Measurements from ENCODE around the gene PPIP5K1.

DNA sequence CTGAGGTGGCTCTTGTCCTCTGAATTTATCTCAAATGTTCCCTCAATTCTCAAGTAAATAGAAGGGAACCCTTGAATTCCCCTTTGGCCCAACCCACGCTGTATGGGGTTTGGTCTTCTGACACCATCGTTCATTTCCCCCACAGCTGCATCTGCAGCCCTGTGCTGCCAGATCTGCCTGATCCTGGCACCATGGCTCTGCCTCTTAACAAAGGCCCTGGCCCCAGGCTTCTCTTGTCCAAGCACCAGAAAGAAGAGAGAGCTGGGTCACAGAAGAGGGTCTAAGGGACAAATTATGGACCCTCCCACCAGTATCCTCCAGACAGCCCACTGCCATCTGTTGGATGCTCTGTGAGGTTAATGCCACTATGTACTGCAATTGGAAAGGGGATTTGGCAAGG, 70.8 kb downstream of the PPIP5K1 start:
- TF ChIP-seq POLR2A (IDR thresholded peaks at IDR 0.05; ENCODE audit: low read length): no peak
- no peak for TF ChIP-seq GATA1 (IDR thresholded peaks at IDR 0.05; ENCODE audit: low read depth, low read length)

Measured in erythroblast (primary cell).